Stomach (tissue), 9 donors: ENCODE measurements around the gene ZNF581. TPM values are rescaled to one million over a fixed set of nuclear protein-coding genes. Genes with fewer than 3 reads are reported as not detected.

Experiments used
- DNase-seq, 2 donors: peaks; one replicate each; pipeline versions ENCODE4 v3.0.0 to v3.0.0-alpha.2; 2013 to 2019
- H3K27ac ChIP-seq, 5 donors: fragments of 200-600 bp in 4 of 5; sonication (generic) in 4 of 5; one replicate each; pipeline ENCODE4 v1.5.1; 2013 to 2019; ENCODE audit warnings: mild to moderate bottlenecking in 1 of 5, moderate library complexity in 1 of 5
- H3K27me3 ChIP-seq, 3 donors: fragments of 200-600 bp; sonication (generic); one replicate each; pipeline ENCODE4 v1.5.1; 2017 to 2019; ENCODE audit warnings: mixed run types in 1 of 3
- H3K36me3 ChIP-seq, 4 donors: fragments of 200-600 bp; sonication (generic); 1 replicate in 3 of 4; 2 replicates in 1 of 4; pipeline ENCODE4 v1.5.1; 2016 to 2019
- H3K4me1 ChIP-seq, 4 donors: fragments of 200-600 bp; sonication (generic); one replicate each; pipeline ENCODE4 v1.5.1; 2016 to 2019
- H3K4me3 ChIP-seq, 4 donors: fragments of 200-600 bp; sonication (generic) in 3 of 4; one replicate each; pipeline ENCODE4 v1.5.1; 2016 to 2019; ENCODE audit warnings: mild to moderate bottlenecking in 1 of 4
- H3K9me3 ChIP-seq, 4 donors: fragments of 200-600 bp; sonication (generic); one replicate each; pipeline ENCODE4 v1.5.1; 2016 to 2019
- CTCF ChIP-seq, 7 experiments: fragments of 450-650 bp in 4 of 7; fragments of 200-600 bp in 3 of 7; sonication (generic) in 3 of 7; IDR thresholded peaks; one replicate each; pipeline ENCODE4 v1.5.1; 2016 to 2019; ENCODE audit warnings: antibody characterized with exemption in 7 of 7, control low read depth in 2 of 7, mild to moderate bottlenecking in 1 of 7
- EP300 ChIP-seq: sonication (generic); formaldehyde crosslinking; IDR thresholded peaks from one replicate; pipeline ENCODE4 v1.6.1; 2017; ENCODE audit warnings: antibody characterized with exemption
- POLR2A ChIP-seq, 4 donors: fragments of 450-650 bp; IDR thresholded peaks; one replicate each; pipeline ENCODE4 v1.6.1; 2016; ENCODE audit warnings: antibody characterized with exemption in 4 of 4, control low read depth in 2 of 4, mild to moderate bottlenecking in 1 of 4, moderate library complexity in 1 of 4
- POLR2AphosphoS5 ChIP-seq, 3 donors: sonication (generic); formaldehyde crosslinking; IDR thresholded peaks; one replicate each; pipeline ENCODE4 v1.6.1; 2016; ENCODE audit warnings: antibody characterized with exemption in 3 of 3
- WGBS, 5 donors: extraction: QIAGEN DNeasy Blood & Tissue Kit in 3 of 5; methylation state at CpG; one replicate each; pipeline versions ENCODE4 v1.1.5 to v1.1.7; 2013 to 2018; 5-methylcytosine and 5-hydroxymethylcytosine counted together
- intact Hi-C: fragments of 100-400 bp; cut with DNase I; formaldehyde crosslinking; loops from one replicate; pipeline ENCODE4 v1.15.1; 2023; ENCODE audit warnings: low total_unique reads
- polyA plus RNA-seq, 3 donors: library from polyadenylated mRNA; stranded (reverse); fragments of 200-250 nt; gene quantifications; one replicate each; pipeline ENCODE4 v1.2.3, GENCODE V29; 2013
- total RNA-seq, 5 donors: library from RNA; depleted of rRNA; stranded (reverse); fragments of >200 nt; gene quantifications; one replicate each; pipeline versions ENCODE4 v1.1.0 to v1.2.3, GENCODE V29; 2014 to 2016
- donor health status: healthy with polysubstance abuse.
- donor health status: Bipolar disorder and iron deficiency.
- donor health status: healthy.

The ZNF581 gene
- total and polyA plus RNA-seq, 8 donors, result 2.2 to 27.8 (median 11.3) TPM

GRCh38 chr19:55667006-55667381, 23.5 kb downstream of the ZNF581 start:
- DNase-seq, result no peak
- WGBS, 5 donors, result 88 to 100% (median 92%) methylated on average over 3 to 4 of the region's 4 CpGs
- no peak for TF ChIP-seq POLR2AphosphoS5 (IDR thresholded peaks at IDR 0.05)
- TF ChIP-seq POLR2A (IDR thresholded peaks at IDR 0.05), result no peak
- TF ChIP-seq CTCF (IDR thresholded peaks at IDR 0.05), result no peak
- no peaks in the 10 kb centered on the region for H3K9me3 ChIP-seq
- H3K27me3 ChIP-seq, result no peaks in the 10 kb centered on the region
- peak overlapping the region in 3 of 5 donors; percentile 50 to 69 (median 52) for H3K27ac ChIP-seq
- H3K36me3 ChIP-seq, result peaks cover 86 to 100% (median 100%) of the 10 kb centered on the region in 4 donors
- intact Hi-C loops, result no loop called here
- no peak overlapping the region for H3K4me3 ChIP-seq
- H3K4me1 ChIP-seq, result peaks cover 21 to 55% (median 43%) of the 10 kb centered on the region in 4 donors

GRCh38 chr19:55667511-55667910, 24.1 kb downstream of the ZNF581 start:
- intact Hi-C loops, result no loop called here
- Histone ChIP-seq H3K27ac (peak overlapping the region in 4 of 5 donors; percentile 15 to 69 (median 51)), H3K36me3 (peaks cover 81 to 100% (median 99%) of the 10 kb centered on the region in 4 donors), H3K4me1 (peaks cover 21 to 61% (median 45%) of the 10 kb centered on the region in 4 donors), H3K27me3 (no peaks in the 10 kb centered on the region), H3K9me3 (no peaks in the 10 kb centered on the region), H3K4me3 (no peak overlapping the region)
- 57 to 76% (median 63%) methylated on average over 12 of the region's 12 CpGs for WGBS, 5 donors
- DNase-seq, result no peak
- TF ChIP-seq POLR2A (IDR thresholded peaks at IDR 0.05), result no peak
- no peak for TF ChIP-seq POLR2AphosphoS5 (IDR thresholded peaks at IDR 0.05)
- no peak for TF ChIP-seq CTCF (IDR thresholded peaks at IDR 0.05)
- TF ChIP-seq EP300, result no peak

GRCh38 chr19:55667958-55668357, 24.5 kb downstream of the ZNF581 start:
- no peak overlapping the region for H3K4me3 ChIP-seq
- intact Hi-C loops, result no loop called here
- peak; percentile 72 to 82 for DNase-seq
- H3K4me1 ChIP-seq, result peaks cover 21 to 65% (median 47%) of the 10 kb centered on the region in 4 donors
- H3K36me3 ChIP-seq, result peaks cover 76 to 100% (median 99%) of the 10 kb centered on the region in 4 donors
- TF ChIP-seq POLR2AphosphoS5 (IDR thresholded peaks at IDR 0.05) (peak in 1 of 3 donors; percentile 62), EP300 (no peak)
- H3K27me3 ChIP-seq, result no peaks in the 10 kb centered on the region
- WGBS, 5 donors, result 30 to 60% (median 43%) methylated on average over 3 to 11 of the region's 11 CpGs
- no peaks in the 10 kb centered on the region for H3K9me3 ChIP-seq
- peak overlapping the region in 4 of 5 donors; percentile 8 to 69 (median 51) for H3K27ac ChIP-seq

- WGBS, 5 donors, result 80 to 88% (median 86%) methylated on average over 15 to 30 of the region's 30 CpGs
- peak overlapping the region in 1 of 4 donors; percentile 1 for H3K4me3 ChIP-seq
- H3K9me3 ChIP-seq, result no peaks in the 10 kb centered on the region
- peaks cover 21 to 73% (median 53%) of the 10 kb centered on the region in 4 donors for H3K4me1 ChIP-seq
- peaks cover 68 to 99% (median 99%) of the 10 kb centered on the region in 4 donors for H3K36me3 ChIP-seq
- H3K27ac ChIP-seq, result peak overlapping the region in 1 of 5 donors; percentile 69
- H3K27me3 ChIP-seq, result no peaks in the 10 kb centered on the region
- no peak for DNase-seq
- intact Hi-C loops, result no loop called here
- TF ChIP-seq EP300 (no peak), POLR2A (IDR thresholded peaks at IDR 0.05) (no peak), POLR2AphosphoS5 (IDR thresholded peaks at IDR 0.05) (no peak), CTCF (IDR thresholded peaks at IDR 0.05) (no peak)
Measured at GRCh38 chr19:55668603-55669348, 25.3 kb downstream of the ZNF581 start.
